ENCODE measurements around the gene CNNM4.

The CNNM4 gene

GRCh38 chr2:96821113-96821675 is 60.5 kb downstream of the CNNM4 start:
- Histone ChIP-seq H3K27ac (ENCODE audit: insufficient read depth, low read length, poor library complexity, severe bottlenecking) (no peak overlapping the region), H3K36me3 (ENCODE audit: control insufficient read depth, insufficient read depth, low read length) (peaks cover 27% of the 10 kb centered on the region), H3K9me3 (ENCODE audit: control insufficient read depth, low read length) (no peaks in the 10 kb centered on the region), H3K27me3 (replicated peaks; ENCODE audit: control insufficient read depth, insufficient read depth, low read length, poor library complexity, severe bottlenecking) (no peaks in the 10 kb centered on the region), H3K4me1 (ENCODE audit: control insufficient read depth, insufficient read depth, low read length, poor library complexity, severe bottlenecking) (peaks cover 45% of the 10 kb centered on the region), H3K4me3 (ENCODE audit: insufficient read depth, low read depth, low read length, poor library complexity, severe bottlenecking) (no peak overlapping the region)
- DNase-seq = no peak

DNA sequence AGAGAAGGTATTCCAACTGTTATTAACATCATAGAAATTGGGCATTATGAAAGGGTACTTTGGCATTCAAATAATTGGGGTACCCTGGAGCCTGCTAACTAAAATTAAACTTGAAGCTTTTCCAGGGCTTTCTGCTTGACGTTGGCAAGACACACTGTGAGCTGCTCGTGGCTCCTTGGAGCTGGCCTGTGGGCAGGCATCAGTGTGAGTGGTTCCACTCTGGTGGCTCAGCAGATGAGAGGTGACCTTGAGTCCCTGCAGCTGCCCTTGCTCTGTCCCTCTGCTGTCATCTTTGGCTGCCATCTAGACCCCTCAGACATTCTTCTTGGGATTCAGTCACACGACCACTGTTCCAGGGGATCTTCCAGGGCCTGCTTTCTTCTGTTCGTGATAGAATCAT is 62.1 kb downstream of the CNNM4 start:
- Histone ChIP-seq H3K4me3 (ENCODE audit: insufficient read depth, low read depth, low read length, poor library complexity, severe bottlenecking) (no peak overlapping the region), H3K9me3 (ENCODE audit: control insufficient read depth, low read length) (no peaks in the 10 kb centered on the region), H3K27me3 (replicated peaks; ENCODE audit: control insufficient read depth, insufficient read depth, low read length, poor library complexity, severe bottlenecking) (no peaks in the 10 kb centered on the region), H3K4me1 (ENCODE audit: control insufficient read depth, insufficient read depth, low read length, poor library complexity, severe bottlenecking) (peaks cover 37% of the 10 kb centered on the region), H3K27ac (ENCODE audit: insufficient read depth, low read length, poor library complexity, severe bottlenecking) (no peak overlapping the region), H3K36me3 (ENCODE audit: control insufficient read depth, insufficient read depth, low read length) (peaks cover 41% of the 10 kb centered on the region)
- no peak for DNase-seq

- no peak overlapping the region for H3K4me3 ChIP-seq (ENCODE audit: insufficient read depth, low read depth, low read length, poor library complexity, severe bottlenecking)
- peaks cover 45% of the 10 kb centered on the region for H3K36me3 ChIP-seq (ENCODE audit: control insufficient read depth, insufficient read depth, low read length)
- no peak overlapping the region for H3K27ac ChIP-seq (ENCODE audit: insufficient read depth, low read length, poor library complexity, severe bottlenecking)
- no peak for DNase-seq
- H3K27me3 ChIP-seq (replicated peaks; ENCODE audit: control insufficient read depth, insufficient read depth, low read length, poor library complexity, severe bottlenecking) = no peaks in the 10 kb centered on the region
- peaks cover 33% of the 10 kb centered on the region for H3K4me1 ChIP-seq (ENCODE audit: control insufficient read depth, insufficient read depth, low read length, poor library complexity, severe bottlenecking)
- H3K9me3 ChIP-seq (ENCODE audit: control insufficient read depth, low read length) = no peaks in the 10 kb centered on the region
Measured at GRCh38 chr2:96823198-96823597, 62.5 kb downstream of the CNNM4 start.

GRCh38 chr2:96824079-96824870 is 63.6 kb downstream of the CNNM4 start:
- Histone ChIP-seq H3K27me3 (replicated peaks; ENCODE audit: control insufficient read depth, insufficient read depth, low read length, poor library complexity, severe bottlenecking) (no peaks in the 10 kb centered on the region), H3K4me3 (ENCODE audit: insufficient read depth, low read depth, low read length, poor library complexity, severe bottlenecking) (no peak overlapping the region), H3K36me3 (ENCODE audit: control insufficient read depth, insufficient read depth, low read length) (peaks cover 54% of the 10 kb centered on the region), H3K9me3 (ENCODE audit: control insufficient read depth, low read length) (no peaks in the 10 kb centered on the region), H3K27ac (ENCODE audit: insufficient read depth, low read length, poor library complexity, severe bottlenecking) (no peak overlapping the region), H3K4me1 (ENCODE audit: control insufficient read depth, insufficient read depth, low read length, poor library complexity, severe bottlenecking) (peaks cover 23% of the 10 kb centered on the region)
- no peak for DNase-seq

GRCh38 chr2:96825057-96825456 is 64.4 kb downstream of the CNNM4 start:
- Histone ChIP-seq H3K27me3 (replicated peaks; ENCODE audit: control insufficient read depth, insufficient read depth, low read length, poor library complexity, severe bottlenecking) (no peaks in the 10 kb centered on the region), H3K36me3 (ENCODE audit: control insufficient read depth, insufficient read depth, low read length) (peaks cover 61% of the 10 kb centered on the region), H3K4me3 (ENCODE audit: insufficient read depth, low read depth, low read length, poor library complexity, severe bottlenecking) (no peak overlapping the region), H3K9me3 (ENCODE audit: control insufficient read depth, low read length) (no peaks in the 10 kb centered on the region), H3K27ac (ENCODE audit: insufficient read depth, low read length, poor library complexity, severe bottlenecking) (no peak overlapping the region), H3K4me1 (ENCODE audit: control insufficient read depth, insufficient read depth, low read length, poor library complexity, severe bottlenecking) (peaks cover 15% of the 10 kb centered on the region)
- DNase-seq = no peak

- Histone ChIP-seq H3K4me1 (ENCODE audit: control insufficient read depth, insufficient read depth, low read length, poor library complexity, severe bottlenecking) (no peaks in the 10 kb centered on the region), H3K27ac (ENCODE audit: insufficient read depth, low read length, poor library complexity, severe bottlenecking) (no peak overlapping the region), H3K4me3 (ENCODE audit: insufficient read depth, low read depth, low read length, poor library complexity, severe bottlenecking) (no peak overlapping the region), H3K9me3 (ENCODE audit: control insufficient read depth, low read length) (no peaks in the 10 kb centered on the region), H3K27me3 (replicated peaks; ENCODE audit: control insufficient read depth, insufficient read depth, low read length, poor library complexity, severe bottlenecking) (no peaks in the 10 kb centered on the region), H3K36me3 (ENCODE audit: control insufficient read depth, insufficient read depth, low read length) (peaks cover 77% of the 10 kb centered on the region)
- DNase-seq = no peak
Measured at GRCh38 chr2:96826546-96827278, 66.0 kb downstream of the CNNM4 start.

GRCh38 chr2:96828436-96828835 is 67.7 kb downstream of the CNNM4 start:
- no peak overlapping the region for H3K4me3 ChIP-seq (ENCODE audit: insufficient read depth, low read depth, low read length, poor library complexity, severe bottlenecking)
- no peak overlapping the region for H3K27ac ChIP-seq (ENCODE audit: insufficient read depth, low read length, poor library complexity, severe bottlenecking)
- H3K27me3 ChIP-seq (replicated peaks; ENCODE audit: control insufficient read depth, insufficient read depth, low read length, poor library complexity, severe bottlenecking) = no peaks in the 10 kb centered on the region
- no peaks in the 10 kb centered on the region for H3K9me3 ChIP-seq (ENCODE audit: control insufficient read depth, low read length)
- H3K4me1 ChIP-seq (ENCODE audit: control insufficient read depth, insufficient read depth, low read length, poor library complexity, severe bottlenecking) = no peaks in the 10 kb centered on the region
- DNase-seq = no peak
- H3K36me3 ChIP-seq (ENCODE audit: control insufficient read depth, insufficient read depth, low read length) = peaks cover 87% of the 10 kb centered on the region

DNA sequence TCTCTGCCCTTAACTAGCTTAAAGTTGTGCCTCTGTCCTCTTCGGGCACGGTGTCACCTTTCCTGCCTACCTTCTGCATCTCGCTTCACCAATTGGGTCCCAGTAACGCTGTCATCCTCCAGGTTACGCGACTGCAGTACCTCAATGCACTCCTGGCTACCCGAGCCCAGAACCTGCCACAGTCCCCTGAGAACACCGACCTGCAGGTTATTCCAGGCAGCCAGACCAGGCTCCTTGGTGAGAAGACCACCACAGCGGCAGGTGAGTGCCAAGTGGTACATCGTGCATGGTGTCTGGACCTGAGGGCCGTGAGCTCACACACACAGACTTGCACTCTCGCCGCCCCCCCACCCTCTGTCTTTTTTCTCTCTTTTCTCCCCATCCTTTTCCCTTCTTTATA is 68.2 kb downstream of the CNNM4 start:
- no peak for DNase-seq
- Histone ChIP-seq H3K4me1 (ENCODE audit: control insufficient read depth, insufficient read depth, low read length, poor library complexity, severe bottlenecking) (no peaks in the 10 kb centered on the region), H3K27ac (ENCODE audit: insufficient read depth, low read length, poor library complexity, severe bottlenecking) (no peak overlapping the region), H3K27me3 (replicated peaks; ENCODE audit: control insufficient read depth, insufficient read depth, low read length, poor library complexity, severe bottlenecking) (no peaks in the 10 kb centered on the region), H3K36me3 (ENCODE audit: control insufficient read depth, insufficient read depth, low read length) (peaks cover 87% of the 10 kb centered on the region), H3K9me3 (ENCODE audit: control insufficient read depth, low read length) (no peaks in the 10 kb centered on the region), H3K4me3 (ENCODE audit: insufficient read depth, low read depth, low read length, poor library complexity, severe bottlenecking) (no peak overlapping the region)

- Histone ChIP-seq H3K36me3 (ENCODE audit: control insufficient read depth, insufficient read depth, low read length) (peaks cover 78% of the 10 kb centered on the region), H3K4me1 (ENCODE audit: control insufficient read depth, insufficient read depth, low read length, poor library complexity, severe bottlenecking) (no peaks in the 10 kb centered on the region), H3K27me3 (replicated peaks; ENCODE audit: control insufficient read depth, insufficient read depth, low read length, poor library complexity, severe bottlenecking) (no peaks in the 10 kb centered on the region), H3K4me3 (ENCODE audit: insufficient read depth, low read depth, low read length, poor library complexity, severe bottlenecking) (no peak overlapping the region), H3K9me3 (ENCODE audit: control insufficient read depth, low read length) (no peaks in the 10 kb centered on the region), H3K27ac (ENCODE audit: insufficient read depth, low read length, poor library complexity, severe bottlenecking) (no peak overlapping the region)
- no peak for DNase-seq
Measured at GRCh38 chr2:96830044-96830562, 69.4 kb downstream of the CNNM4 start.

DNA sequence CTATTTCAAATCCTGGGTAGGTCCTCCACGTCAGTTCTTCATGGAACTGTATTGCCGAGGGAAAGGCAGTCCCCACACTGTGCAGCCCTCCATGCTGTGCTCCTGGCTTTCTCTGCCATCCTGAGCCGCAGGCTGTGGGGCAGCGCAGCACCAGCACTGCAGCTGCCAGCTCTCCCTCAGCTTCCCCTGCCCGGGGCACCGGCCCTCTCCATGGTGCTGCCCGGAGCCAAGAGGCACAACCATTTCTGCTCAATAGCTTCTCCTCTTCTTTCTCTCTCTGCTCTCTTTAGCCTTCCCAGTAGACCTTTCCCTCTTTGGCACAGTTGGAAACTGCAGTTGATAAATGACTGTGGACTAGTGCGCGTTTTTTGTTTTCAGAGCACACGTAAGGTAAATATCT is 71.0 kb downstream of the CNNM4 start:
- no peak overlapping the region for H3K27ac ChIP-seq (ENCODE audit: insufficient read depth, low read length, poor library complexity, severe bottlenecking)
- no peaks in the 10 kb centered on the region for H3K4me1 ChIP-seq (ENCODE audit: control insufficient read depth, insufficient read depth, low read length, poor library complexity, severe bottlenecking)
- H3K9me3 ChIP-seq (ENCODE audit: control insufficient read depth, low read length) = no peaks in the 10 kb centered on the region
- H3K4me3 ChIP-seq (ENCODE audit: insufficient read depth, low read depth, low read length, poor library complexity, severe bottlenecking) = no peak overlapping the region
- H3K27me3 ChIP-seq (replicated peaks; ENCODE audit: control insufficient read depth, insufficient read depth, low read length, poor library complexity, severe bottlenecking) = no peaks in the 10 kb centered on the region
- H3K36me3 ChIP-seq (ENCODE audit: control insufficient read depth, insufficient read depth, low read length) = peaks cover 64% of the 10 kb centered on the region
- no peak for DNase-seq
